SW480 (cell line): Measurements from ENCODE around the gene CERS6.
A peak's percentile ranks its signal among the peaks of the same experiment; 100 is the strongest.
"Not testable (repeated sequence)": the region's sequence is repeated elsewhere in the genome, so short reads cannot be mapped to it uniquely, and the experiment has no call there.

Experiments
- DNase-seq: peaks from one replicate; pipeline ENCODE4 v3.0.0-alpha.2; 2016; ENCODE audit warnings: low spot score

The CERS6 gene, protein sequence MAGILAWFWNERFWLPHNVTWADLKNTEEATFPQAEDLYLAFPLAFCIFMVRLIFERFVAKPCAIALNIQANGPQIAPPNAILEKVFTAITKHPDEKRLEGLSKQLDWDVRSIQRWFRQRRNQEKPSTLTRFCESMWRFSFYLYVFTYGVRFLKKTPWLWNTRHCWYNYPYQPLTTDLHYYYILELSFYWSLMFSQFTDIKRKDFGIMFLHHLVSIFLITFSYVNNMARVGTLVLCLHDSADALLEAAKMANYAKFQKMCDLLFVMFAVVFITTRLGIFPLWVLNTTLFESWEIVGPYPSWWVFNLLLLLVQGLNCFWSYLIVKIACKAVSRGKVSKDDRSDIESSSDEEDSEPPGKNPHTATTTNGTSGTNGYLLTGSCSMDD

DNA sequence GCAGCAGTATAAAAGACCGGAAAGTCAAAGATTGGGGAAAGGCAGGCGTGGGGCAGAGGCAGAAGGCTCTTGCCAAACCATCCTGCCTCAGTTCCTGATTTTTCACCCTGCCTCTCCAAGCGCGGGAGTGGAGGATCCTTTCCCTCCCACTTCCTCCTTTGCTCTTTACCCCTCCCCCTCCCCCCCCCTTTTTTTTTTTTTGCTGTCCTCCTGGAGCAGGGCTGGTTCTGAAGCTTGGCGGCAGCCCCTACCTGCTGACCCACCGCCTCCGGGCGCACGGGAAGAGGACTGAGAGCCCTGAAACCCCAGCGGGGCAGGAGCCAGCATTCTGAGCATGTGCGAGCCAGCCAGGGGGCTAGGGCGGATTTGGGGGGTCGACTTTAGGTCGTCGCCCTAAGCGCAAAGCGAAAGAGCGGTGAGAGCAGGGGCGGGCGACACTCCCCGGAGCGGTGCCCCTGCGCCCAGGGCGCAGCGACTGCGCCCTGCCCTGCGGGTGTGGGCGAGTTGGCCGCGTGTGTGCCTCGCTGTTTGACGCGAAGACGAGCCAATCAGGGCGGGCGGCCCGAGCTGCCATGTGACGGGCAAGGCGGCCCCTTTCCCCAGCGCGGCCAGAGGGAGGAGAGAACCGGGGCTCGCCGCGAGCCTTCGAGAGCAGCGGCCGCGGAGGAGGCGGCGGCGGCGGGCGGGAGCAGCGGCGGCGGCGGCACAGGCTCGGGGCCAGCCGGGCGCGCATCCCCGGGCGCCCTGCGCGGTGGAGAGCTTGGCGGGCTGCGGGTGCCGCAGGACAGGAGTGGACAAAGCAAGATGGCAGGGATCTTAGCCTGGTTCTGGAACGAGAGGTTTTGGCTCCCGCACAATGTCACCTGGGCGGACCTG lies at the start of gene CERS6:
Gene CERS6 (plus strand): TSS at position 628 of the 876 bp plus-strand sequence. CDS start 177 bp downstream, at position 805.
- DNase-seq = peak; percentile 91

DNA sequence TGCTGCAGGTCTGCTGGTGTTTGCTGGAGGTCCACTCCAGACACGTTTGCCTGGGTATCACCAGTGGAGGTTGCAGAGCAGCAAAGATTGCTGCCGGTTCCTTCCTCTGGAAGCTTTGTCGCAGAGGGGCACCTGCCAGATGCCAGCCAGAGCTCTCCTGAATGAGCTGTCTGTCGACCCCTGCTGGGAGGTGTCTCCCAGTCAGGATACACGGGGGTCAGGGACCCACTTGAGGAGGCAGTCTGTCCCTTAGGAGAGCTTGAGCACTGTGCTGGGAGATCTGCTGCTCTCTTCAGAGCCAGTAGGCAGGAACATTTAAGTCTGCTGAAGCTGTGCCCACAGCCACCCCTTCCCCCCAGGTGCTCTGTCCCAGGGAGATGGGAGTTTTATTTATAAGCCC lies 43.8 kb upstream of the CERS6 start:
- not testable (repeated sequence) for DNase-seq

DNA sequence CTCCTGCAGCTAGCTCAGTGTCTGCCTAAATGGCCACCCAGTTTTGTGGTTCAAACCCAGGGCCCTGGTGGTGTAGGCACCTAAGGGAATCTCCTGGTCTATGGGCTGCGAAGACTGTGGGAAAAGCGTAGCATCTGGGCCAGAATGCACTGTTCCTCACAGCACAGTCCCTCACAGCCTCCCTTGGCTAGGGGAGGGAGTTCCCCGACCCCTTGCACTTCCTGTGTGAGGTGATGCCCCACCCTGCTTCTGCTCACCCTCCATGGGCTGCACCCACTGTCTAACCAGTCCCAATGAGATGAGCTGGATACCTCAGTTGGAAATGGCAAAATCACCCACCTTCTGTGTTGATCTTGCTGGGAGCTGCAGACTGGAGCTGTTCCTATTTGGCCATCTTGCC lies 43.0 kb upstream of the CERS6 start:
- not testable (repeated sequence) for DNase-seq

DNA sequence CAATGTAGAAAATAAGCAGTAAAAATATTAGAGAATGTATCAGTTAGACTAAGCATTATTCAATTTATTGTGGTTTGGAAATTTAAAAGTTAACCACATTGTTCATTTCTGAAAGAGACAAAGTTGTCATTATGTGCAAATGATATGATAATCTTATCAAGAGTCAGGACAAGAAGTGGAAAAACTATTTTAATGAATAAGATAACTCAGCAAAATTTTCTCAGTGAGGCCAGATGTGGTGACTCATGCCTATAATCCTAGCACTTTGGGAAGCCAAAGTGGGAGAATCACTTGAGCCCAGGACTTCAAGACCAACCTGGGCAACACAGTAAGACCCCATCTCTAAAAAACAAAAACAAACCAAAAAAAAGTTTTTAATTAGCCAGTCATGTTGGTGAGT lies 39.5 kb upstream of the CERS6 start:
- no peak for DNase-seq

DNA sequence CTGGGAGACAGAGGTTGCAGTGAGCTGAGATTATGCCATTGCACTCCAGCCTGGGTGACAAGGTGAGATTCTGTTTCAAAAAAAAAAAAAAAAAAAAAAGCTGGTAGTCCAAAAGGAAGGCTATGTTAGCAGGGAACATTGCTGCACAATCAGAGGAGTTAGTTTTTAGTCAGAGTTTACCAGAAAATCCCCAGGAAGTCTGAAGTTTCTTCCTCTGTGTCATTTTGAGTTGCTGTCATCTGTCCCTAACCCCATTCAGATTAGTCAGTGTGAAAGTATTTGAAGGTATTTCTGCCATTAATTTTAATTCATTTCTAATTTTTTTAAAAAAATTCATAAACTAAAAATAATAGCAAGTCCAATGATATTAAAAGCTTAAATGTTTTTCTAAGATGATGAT lies 33.5 kb upstream of the CERS6 start:
- no peak for DNase-seq

DNA sequence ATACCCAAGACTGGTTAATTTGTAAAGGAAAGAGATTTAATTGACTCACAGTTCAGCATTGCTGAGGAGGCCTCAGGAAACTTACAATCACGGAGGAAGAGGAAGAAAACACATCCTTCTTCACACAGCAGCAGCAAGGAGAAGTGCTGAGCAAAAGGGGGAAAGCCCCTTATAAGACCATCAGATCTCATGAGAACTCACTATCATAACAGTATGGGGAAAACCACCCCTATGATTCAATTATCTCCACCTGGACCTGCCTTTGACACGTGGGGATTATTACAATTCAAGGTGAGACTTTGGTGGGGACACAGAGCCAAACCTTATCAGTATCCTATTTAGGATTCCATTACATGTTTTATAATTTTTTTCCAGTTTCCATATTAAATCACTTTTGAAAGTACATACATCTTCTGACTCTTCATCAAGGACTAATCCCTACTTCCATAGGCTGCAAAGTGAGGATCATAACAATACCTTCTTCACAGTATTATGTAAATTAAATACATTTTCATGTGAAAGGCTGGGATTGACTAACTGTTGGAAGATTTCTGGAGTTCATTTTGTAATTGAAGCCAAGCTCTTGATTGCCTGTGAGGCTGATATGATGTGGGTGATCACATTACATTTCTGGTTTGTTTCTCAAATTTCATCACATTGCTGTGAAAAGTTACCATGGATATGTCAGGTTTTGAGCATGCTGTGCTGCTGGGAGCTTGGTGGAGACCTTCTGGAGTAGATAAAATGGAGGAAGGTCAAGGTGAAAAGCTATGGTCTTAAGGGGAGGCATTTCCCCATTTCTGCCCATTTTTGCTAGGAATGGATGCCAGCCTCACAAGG lies 31.7 kb upstream of the CERS6 start:
- no peak for DNase-seq

DNA sequence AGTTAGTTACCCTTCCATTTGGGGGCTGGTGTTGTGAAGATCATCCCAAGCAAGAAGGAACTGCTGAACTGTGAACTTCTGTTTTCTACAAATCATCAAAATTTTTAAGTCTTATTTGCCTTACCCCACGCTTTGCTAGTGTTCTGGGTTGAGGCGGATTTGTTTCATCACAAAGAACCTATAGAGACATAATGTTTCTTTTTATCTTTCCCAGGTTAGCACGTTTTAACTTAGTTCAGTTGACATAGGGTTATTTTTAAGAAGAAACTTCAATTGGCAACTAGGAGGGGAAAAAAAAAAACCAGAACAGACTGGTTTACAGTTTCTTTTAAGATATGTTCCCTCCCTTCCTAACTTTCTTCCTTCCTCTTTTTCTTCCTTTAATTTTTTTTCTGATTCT lies 31.1 kb upstream of the CERS6 start:
- DNase-seq = no peak

DNA sequence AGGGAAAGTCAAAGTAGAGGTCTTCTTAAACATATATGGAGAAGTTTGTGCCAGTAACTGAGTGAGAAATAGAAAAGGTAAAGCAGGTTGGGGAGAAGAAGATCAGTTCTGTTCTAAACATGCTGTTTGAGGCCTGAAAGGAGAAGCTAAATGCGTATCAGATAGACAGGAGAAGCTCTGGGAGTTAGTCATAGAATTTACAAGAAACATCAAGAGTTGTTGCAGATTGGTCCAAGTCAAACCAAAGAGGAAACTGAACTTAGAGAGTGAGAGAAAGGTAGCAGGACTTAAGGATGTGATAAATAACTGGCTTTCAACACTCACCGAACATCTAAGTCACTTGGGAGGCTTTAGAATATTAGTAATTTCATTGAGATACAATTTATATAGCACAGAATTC lies 29.2 kb upstream of the CERS6 start:
- DNase-seq = no peak

DNA sequence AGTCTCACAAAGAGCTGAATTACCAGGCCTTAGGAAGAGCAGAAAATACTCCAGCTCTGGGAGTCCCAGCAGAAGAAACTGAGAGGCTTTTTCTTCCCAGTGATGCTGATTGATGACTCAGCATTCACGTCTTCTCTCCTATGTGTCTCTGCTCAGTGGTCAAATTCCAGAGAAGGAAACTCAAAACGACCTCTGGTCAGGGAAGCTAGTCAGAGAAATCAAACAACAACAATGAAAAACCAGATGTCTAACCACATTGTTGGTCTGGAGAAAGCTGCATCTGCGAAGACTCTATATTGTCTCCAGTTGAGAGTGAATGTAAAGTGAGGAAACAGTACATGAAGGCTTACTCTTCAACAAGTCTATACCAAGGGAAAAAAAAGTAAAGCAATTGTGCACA lies 28.6 kb upstream of the CERS6 start:
- no peak for DNase-seq

DNA sequence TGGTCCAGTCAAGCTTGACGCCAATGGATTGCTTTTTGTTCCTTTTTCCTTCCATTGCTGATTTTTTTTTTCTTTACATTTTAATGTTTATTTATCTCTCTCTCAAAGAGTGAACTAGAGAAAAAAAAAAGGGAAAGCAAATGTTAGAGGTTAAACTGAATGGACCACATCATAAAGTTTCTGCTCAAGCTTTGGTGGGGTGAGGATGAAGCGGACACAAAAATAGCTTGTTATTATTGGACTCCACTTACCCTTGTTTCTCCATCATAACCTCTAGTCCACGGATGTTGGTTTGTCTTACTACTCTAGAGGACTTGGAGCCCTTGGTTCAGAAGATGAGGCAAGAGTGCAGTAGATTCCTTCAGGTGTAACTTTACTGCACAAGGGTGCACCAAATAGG lies 27.6 kb upstream of the CERS6 start:
- no peak for DNase-seq

DNA sequence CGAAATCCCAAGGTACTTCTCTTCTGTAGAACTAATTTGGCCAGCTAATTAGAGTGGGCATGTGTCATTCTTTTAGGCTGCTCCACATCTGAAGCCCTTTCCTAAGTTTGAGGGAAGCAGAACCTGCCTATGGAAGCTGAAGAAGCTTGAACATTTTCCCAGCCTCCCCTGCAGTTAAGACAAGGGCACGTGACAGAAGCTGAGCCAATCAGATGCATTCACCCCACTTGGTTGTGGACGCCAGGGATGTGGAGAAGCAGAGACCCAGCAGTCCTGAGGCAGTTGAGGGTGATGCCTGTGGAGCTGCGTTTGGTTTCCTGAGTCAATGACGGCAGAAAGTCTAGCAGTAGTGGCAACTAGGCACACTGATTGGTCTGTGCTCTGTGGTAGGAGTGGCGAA lies 26.1 kb upstream of the CERS6 start:
- DNase-seq = no peak

DNA sequence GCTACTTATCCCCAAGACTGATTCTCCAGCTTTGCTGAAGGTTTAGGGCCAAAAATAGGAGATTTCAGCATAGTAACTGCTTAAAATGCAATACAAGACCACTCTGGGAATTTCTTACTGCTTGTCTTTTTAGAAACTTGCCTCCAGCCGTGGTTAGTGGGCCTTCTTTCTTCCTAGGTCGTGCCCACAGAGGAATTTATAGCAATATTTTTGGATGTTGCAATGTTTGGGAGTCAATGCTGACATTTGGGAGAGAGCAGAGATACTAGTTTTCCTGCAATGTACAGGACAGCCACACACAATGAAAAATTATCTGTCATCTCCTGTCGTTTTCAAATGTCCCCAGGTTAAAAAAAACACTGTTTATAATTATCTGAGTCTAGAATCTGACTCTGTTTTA lies 25.6 kb upstream of the CERS6 start:
- no peak for DNase-seq

DNA sequence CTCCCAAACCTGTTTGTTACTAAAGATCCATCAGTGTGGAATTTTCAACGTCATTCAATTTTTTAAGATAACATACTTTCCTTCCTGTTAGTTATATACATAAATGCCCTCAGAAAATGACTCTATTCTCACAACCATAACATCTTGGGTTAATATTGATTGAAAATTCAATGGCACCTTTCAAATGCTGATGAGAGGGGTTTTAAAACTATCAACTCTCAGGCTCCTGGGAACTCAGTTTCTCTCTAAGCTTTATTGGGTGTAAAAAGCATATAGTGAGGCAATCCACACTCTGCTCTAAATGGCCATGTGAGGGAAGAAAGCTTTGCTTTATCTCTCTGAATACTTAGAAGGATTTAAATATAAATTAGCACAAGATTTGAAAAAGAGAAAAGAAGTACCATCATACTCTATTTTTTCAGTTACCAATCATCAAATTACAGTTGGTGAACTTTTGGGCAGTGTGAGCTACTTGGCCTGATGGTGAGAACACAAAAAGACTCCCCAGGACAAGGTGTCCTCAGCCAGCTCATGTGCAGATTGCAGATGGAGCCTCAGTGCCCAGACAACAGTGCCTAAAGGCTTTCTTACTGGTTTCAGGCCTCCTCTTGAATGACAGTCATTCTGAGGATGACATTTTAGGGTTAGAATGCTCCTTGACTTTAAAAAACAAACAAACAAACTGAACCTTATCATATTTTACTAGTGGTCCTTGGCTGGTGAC lies 24.6 kb upstream of the CERS6 start:
- DNase-seq = no peak

DNA sequence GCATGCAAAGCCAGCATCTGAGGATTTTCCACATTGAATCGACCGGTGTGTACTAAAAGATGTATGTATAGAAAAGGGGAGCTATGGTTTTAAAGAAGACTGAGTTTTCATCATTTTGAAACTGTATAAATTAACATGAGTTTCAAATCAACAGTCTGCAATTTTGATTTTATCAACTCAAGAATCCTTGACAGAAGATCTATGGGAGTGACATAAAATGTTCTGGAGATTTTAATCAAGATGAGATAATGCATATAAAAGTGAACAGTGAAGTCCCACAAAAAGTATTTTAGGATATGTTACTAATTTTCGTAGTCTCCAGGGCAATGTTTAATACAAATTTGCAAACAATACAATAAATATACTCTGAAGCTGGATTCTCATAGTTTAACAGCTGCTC lies 24.0 kb upstream of the CERS6 start:
- DNase-seq = no peak

DNA sequence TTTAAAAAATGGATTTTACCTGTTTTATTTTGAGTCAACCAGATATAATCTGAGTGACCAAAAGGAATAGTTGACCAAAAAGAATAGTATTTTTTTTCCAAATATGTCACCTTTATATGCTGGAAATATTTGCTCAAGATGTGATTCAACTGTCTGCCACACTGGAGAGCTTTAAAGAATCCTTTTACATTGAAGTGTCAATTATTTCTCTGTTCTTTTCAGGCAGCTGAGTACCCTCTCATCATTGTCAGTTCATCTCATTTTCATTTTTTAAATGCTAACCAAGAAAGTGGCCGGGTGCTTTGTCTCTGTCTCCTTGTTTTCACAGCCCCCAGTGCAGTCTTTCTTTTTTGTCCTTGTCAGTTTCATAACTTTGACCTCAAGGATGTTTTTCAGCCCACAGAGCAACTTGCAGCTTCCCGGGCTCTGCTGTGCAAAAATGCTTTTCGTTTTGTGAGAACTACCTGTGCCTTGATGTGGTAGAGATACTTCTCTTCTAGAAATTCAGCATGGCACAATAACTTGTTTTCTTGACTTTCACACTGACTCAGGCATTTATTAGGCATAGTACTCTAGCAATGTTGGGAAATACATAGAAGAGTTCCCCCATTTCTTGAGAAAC lies 23.4 kb upstream of the CERS6 start:
- no peak for DNase-seq

DNA sequence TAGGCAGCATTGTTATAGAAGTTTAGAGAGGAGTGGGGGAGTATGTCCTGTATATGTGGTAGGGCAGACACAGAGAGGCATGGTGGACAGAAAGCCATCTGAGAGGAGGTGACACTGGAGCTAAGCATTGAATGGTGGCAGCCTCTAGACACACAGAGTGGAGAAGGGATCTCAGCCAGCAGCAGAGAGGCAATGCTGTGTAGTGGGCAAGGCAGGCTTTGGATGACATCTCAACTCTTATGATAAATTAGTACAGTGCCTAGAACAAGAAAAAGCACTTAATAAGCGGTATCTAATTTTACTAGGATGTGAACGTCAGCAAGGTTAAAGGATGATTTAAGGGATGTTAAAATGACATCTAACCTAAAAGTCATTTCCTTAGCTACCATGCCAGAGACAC lies 22.5 kb upstream of the CERS6 start:
- DNase-seq = no peak

DNA sequence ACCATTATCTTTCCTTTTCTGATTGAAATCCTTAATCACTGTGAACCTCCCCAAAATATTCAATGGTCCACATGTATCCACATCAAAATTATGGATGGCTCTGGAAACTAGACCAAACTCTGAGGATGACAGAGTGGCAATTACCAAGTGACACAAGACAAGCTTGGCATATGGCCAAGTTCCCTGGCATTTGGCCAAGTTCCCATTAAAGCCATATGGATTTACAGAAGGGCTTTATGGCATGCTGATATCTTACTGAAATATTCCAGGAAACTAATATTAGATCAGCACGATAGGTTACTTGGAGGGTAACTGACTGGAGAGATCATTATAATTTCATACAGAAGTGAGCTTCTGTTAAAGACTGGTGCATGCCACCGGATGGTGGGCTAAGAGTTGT lies 21.9 kb upstream of the CERS6 start:
- peak; percentile 43 for DNase-seq

DNA sequence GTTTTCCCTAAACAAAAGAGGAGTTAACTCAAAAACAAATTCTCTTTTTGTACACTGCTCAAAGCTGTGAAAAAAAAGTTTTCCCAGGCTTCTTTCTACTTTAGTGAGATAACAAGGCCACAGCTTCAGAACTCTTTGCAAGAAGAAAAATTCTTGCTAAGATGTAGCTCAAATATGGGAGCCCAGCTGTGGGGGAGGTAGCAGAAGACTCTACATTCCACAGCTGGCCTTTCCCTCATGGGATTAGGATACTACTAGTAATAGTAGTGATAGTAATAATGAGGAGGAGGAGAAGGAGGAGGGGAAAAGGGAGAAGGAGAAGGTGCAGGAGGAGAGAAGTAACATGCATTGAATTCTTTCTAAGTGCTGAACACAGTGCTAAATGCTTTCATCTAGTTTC lies 19.2 kb upstream of the CERS6 start:
- no peak for DNase-seq

DNA sequence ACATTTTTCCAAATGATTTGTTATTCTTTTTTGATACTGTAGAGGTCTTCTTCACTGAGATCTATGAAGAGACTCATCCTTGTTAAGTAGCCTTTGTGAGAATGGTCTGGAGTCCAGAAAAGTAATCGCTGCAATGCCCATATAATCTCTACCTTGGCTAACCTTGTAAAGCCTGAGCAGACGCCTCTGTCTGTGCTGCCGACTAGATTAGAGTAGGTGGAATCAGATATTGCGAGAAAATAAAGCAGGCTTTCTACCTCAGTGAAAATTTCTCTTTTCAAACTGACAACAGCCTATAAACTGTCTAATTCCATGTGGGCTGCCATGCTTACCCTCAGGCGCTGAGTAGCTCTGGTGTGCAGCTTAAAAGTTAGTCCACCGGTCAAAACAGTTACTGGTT lies 17.5 kb upstream of the CERS6 start:
- DNase-seq = no peak

DNA sequence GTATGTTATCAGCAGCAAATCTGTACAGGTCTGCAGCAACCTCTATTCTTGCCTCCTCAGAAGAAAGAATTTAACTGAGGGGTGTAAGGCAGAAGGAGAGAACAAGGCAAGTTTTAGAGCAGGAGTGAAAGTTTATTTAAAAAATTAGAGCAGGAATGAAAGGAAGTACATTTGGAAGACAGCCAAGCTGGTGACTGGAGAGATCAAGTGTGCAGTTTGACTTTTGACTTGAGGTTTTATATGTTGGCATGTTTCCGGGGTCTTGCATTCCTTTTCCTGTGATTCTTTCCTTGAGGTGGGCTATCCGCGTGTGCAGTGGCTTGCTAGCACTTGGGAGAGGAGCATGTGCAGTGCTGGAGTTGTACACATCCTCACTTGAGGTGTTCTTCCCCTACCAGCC lies 16.5 kb upstream of the CERS6 start:
- no peak for DNase-seq

DNA sequence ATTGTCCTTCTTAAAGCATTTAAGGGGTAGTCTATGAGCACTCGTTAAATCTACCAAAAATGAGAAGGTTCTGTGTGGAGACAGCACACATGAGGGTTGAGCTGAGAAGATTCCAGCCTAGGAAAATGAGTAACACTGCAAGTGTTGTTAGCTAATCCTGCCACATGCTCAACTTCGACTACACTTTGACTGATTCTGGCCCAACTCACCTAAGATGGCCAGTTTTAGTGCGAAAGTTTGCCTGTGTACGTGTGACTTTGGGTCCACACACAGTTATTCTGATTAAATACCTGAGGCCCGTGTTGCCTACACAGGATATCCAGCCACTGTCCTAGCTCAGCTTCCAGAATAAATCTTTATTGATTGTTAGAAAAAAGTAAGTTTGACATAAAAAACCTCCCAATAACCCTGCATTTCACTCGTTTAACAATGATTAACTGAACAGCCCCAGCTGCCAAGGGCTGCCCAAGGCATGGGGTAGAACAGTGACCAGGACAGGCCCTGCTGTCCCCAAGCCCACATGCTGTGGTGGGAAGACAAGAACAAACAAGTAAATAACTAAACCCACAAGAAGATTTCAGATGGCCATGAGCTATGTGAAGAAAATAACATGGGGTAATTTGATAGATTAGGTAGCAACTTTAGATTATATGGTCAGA lies 14.7 kb upstream of the CERS6 start:
- DNase-seq = no peak
